GM03348 (cell line): Measurements from ENCODE around the gene UCP2.
A peak's percentile ranks its signal among the peaks of the same experiment; 100 is the strongest.
"Not testable (repeated sequence)": the region's sequence is repeated elsewhere in the genome, so short reads cannot be mapped to it uniquely, and the experiment has no call there.

Experiments
- DNase-seq: peaks from one replicate; pipeline ENCODE4 v3.0.0; 2012; ENCODE audit warnings: low spot score

Gene UCP2

DNA sequence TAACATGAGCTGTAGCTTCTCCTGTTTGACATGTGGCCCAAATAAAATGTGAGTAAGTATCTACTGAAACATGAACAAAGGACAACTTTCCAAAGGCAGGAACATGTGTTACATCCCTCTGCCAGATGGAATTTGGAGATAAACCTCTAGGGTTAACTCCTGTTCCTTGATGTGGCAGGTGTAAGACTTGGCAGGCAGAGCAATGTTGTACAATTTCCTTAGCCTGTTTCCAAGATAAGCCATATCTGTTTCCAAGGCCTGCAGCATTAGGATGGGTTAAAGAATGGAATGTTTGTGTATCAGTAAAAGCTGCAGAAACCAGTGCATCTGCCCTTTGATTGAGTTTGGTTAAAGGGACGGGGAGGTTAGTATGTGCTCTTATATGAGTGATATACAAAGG, 40.6 kb downstream of the UCP2 start:
- no peak for DNase-seq

GRCh38 chr11:73940801-73941570, 41.7 kb downstream of the UCP2 start:
- DNase-seq: no peak

- no peak for DNase-seq
Measured at GRCh38 chr11:73939096-73939495, 43.5 kb downstream of the UCP2 start.

DNA sequence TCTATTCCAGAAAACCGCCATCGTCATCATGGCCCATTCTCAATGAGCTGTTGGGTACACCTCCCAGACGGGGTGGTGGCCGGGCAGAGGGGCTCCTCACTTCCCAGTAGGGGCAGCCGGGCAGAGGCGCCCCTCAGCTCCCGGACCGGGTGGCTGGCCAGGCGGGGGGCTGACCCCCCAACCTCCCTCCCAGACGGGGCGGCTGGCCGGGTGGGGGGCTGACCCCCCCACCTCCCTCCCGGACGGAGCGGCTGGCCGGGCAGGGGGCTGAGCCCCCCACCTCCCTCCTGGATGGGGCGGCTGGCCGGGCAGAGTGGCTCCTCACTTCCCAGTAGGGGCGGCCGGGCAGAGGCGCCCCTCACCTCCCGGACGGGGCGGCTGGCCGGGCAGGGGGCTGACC, 46.6 kb downstream of the UCP2 start:
- DNase-seq: not testable (repeated sequence)

GRCh38 chr11:73932781-73933180, 49.9 kb downstream of the UCP2 start:
- DNase-seq: no peak

GRCh38 chr11:73931951-73932350, 50.7 kb downstream of the UCP2 start:
- no peak for DNase-seq

DNA sequence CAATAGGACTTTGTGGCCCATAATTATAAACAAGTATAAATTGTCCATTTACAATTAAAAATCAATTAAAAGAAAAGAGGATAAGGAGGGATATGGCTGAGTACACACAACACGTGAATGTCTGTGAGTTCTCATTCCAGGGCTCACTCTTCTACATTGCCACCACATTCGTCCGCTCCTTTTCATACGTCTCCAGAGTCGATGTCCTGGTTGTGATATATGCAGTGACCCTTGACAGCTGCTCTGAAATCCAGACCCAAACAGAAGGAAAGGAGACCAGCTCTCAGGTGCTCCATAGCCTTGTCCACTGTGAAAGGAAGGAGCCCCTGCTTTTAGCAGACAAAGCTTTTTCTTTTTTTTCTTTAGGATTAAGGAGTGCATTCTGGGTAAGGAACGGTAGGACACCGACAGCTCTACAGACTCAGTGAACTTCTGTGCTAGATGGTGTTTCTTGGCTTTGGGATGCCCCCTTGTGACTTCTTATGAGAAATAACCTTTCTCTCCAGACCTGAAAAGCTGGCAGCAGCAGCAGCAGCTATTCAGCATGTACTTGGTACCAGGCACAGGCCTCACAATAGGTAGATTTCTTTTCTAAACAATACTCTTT, 51.5 kb downstream of the UCP2 start:
- peak; percentile 76 for DNase-seq

DNA sequence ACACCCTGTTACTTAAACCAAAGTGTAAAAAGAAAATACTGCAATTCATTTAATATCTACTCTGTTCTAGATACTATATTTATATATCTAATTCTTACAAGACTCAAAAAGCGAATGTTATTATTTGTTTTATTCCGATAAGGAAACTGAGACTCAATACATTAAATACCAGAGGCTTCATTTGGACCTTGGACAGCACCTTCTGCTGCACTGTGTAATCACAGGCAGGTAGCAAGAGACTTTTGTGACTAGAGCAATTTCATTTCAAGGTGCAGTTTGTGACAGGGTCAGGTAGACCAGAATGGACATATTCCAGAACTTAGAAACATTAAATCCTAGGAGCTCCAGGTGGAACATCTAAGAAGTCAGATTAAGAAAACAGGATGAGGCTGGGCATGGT, 53.3 kb downstream of the UCP2 start:
- DNase-seq: no peak
